ENCODE measurements around the gene TGFB1. TPM values are rescaled to one million over a fixed set of nuclear protein-coding genes. Genes with fewer than 3 reads are reported as not detected.
"Not testable (repeated sequence)": the region's sequence is repeated elsewhere in the genome, so short reads cannot be mapped to it uniquely, and the experiment has no call there.

TGFB1 gene
- total and polyA plus RNA-seq, 2 of the 13 experiments (the other 11 are each of a cell fraction or from before 2014, with no cell fraction given), result 4.1 to 5.4 TPM

DNA sequence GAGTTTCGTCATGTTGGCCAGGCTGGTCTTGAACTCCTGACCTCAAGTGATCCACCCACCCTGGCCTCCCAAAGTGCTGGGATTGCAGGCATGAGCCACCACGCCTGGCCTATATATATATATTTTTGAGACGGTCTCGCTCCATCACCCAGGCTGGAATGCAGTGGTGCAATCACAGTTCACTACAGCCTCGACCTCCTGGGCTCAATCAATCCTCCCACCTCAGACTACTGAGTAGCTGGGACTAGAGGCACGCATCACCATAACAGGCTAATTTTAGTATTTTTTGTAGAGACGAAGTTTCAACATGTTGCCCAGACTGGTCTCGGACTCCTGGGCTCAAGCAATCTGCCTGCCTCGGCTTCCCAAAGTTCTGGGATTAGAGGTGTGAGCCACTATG is 6.8 kb downstream of the TGFB1 start:
- WGBS (ENCODE audit: low lambda C conversion rate), result 96% methylated on average over 8 of the region's 9 CpGs
- in situ Hi-C loops (cut with HindIII; ENCODE audit: extremely low pct_ligation_motif_present, low pct_unique_long_range_greater_than_20kb), result not testable (repeated sequence)

DNA sequence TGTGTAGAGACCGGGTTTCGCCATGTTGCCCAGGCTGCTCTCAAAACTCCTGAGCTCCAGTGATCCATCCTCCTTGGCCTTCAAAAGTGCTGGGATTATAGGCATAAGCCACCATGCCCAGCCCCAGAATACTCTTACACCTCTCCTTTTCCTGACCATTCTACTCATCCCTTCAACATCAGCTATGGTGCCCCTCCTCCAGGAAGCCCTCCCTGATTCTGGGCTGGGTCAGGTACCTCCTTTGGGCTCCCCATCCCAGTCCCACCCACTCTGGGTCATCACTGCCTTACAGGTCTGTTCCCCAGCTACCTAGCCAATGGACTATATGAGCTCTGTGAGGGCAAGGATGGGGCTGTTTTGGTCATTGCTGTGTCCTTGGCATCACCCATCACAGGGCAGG is 9.6 kb downstream of the TGFB1 start:
- in situ Hi-C loops (cut with HindIII; ENCODE audit: extremely low pct_ligation_motif_present, low pct_unique_long_range_greater_than_20kb) (no loop called here), intact Hi-C loops (cut with micrococcal nuclease; ENCODE audit: unreplicated experiment) (no loop called here)
- H3K4me2 ChIP-seq (ENCODE audit: low read depth, low read length), result no peak overlapping the region
- CTCF ChIA-PET (ENCODE audit: low intra/inter-chr PET ratio, low total read pairs), result no interaction called here
- BruUV-seq (replicated peaks), result no TSS peak
- no peak overlapping the region for H3K4me3 ChIP-seq (replicated peaks in 1 of 3; ENCODE audit: insufficient read depth in 1 of 3, low read depth in 2 of 3, low read length in 3 of 3)
- no peak for TF ChIP-seq HDAC1 (CRISPR knock-in tag; IDR thresholded peaks at IDR 0.05)
- no peak for TF ChIP-seq TCF12 (IDR thresholded peaks at IDR 0.05)
- TF ChIP-seq TCF12 (CRISPR knock-in tag; IDR thresholded peaks at IDR 0.05), result no peak
- no peaks in the 10 kb centered on the region for H3K9me3 ChIP-seq (ENCODE audit: low read length)
- FAIRE-seq (no peak), DNase-seq (ENCODE audit: low spot score) (no peak), ATAC-seq (no peak)
- no peaks in the 10 kb centered on the region for H3K27me3 ChIP-seq (ENCODE audit: control insufficient read depth in 1 of 2, insufficient read depth in 2 of 2, low read length in 2 of 2)
- H3K27ac ChIP-seq (ENCODE audit: extremely low read length, insufficient read depth, low read length), result no peak overlapping the region
- peaks cover 20 to 45% of the 10 kb centered on the region in 2 experiments for H3K36me3 ChIP-seq (replicated peaks in 1 of 2; ENCODE audit: control insufficient read depth in 1 of 2, insufficient read depth in 2 of 2, low read length in 2 of 2)
- H2AFZ ChIP-seq (ENCODE audit: low read length), result no peak overlapping the region
- no peak overlapping the region for H3K9ac ChIP-seq (ENCODE audit: insufficient read depth, low read depth, low read length)
- H3K4me1 ChIP-seq (ENCODE audit: insufficient read depth, low read length), result peaks cover 3% of the 10 kb centered on the region; the same call in 1 of the 2 replicates
- H3K79me2 ChIP-seq (ENCODE audit: insufficient read depth, low read length), result no peaks in the 10 kb centered on the region
- POLR2A ChIA-PET, result no interaction called here
- no peaks in the 10 kb centered on the region for H4K20me1 ChIP-seq (ENCODE audit: insufficient read depth, low read length)
- WGBS (ENCODE audit: low lambda C conversion rate), result 100% methylated on average over 2 of the region's 2 CpGs

More for the DNA sequence above, 6.8 kb downstream of the TGFB1 start:
- Histone ChIP-seq H3K79me2 (ENCODE audit: insufficient read depth, low read length) (peaks cover 16% of the 10 kb centered on the region), H3K4me1 (ENCODE audit: insufficient read depth, low read length) (peaks cover 23% of the 10 kb centered on the region), H3K36me3 (replicated peaks in 1 of 2; ENCODE audit: control insufficient read depth in 1 of 2, insufficient read depth in 2 of 2, low read length in 2 of 2) (peaks cover 20 to 31% of the 10 kb centered on the region in 2 experiments), H4K20me1 (ENCODE audit: insufficient read depth, low read length) (peaks cover 12% of the 10 kb centered on the region; the same call in 1 of the 2 replicates)
- POLR2A ChIA-PET, result interaction anchor here (1.5 kb wide), 1 partner anchor 25 kb away, joined by 4 read pairs; no protein-coding TSS in a partner anchor
- FAIRE-seq; H3K27ac ChIP-seq (ENCODE audit: extremely low read length, insufficient read depth, low read length); CTCF ChIA-PET (ENCODE audit: low intra/inter-chr PET ratio, low total read pairs); intact Hi-C loops (cut with micrococcal nuclease; ENCODE audit: unreplicated experiment); DNase-seq (ENCODE audit: low spot score); H2AFZ ChIP-seq (ENCODE audit: low read length); H3K9me3 ChIP-seq (ENCODE audit: low read length); H3K27me3 ChIP-seq (ENCODE audit: control insufficient read depth in 1 of 2, insufficient read depth in 2 of 2, low read length in 2 of 2); H3K4me3 ChIP-seq (replicated peaks in 1 of 3; ENCODE audit: insufficient read depth in 1 of 3, low read depth in 2 of 3, low read length in 3 of 3); BruUV-seq (replicated peaks); H3K9ac ChIP-seq (ENCODE audit: insufficient read depth, low read depth, low read length); ATAC-seq; H3K4me2 ChIP-seq (ENCODE audit: low read depth, low read length): not testable (repeated sequence)

Measured in HepG2 (cell line).